ENCODE measurements around the gene MET.
"Not testable (repeated sequence)": the region's sequence is repeated elsewhere in the genome, so short reads cannot be mapped to it uniquely, and the experiment has no call there.

Gene MET

DNA sequence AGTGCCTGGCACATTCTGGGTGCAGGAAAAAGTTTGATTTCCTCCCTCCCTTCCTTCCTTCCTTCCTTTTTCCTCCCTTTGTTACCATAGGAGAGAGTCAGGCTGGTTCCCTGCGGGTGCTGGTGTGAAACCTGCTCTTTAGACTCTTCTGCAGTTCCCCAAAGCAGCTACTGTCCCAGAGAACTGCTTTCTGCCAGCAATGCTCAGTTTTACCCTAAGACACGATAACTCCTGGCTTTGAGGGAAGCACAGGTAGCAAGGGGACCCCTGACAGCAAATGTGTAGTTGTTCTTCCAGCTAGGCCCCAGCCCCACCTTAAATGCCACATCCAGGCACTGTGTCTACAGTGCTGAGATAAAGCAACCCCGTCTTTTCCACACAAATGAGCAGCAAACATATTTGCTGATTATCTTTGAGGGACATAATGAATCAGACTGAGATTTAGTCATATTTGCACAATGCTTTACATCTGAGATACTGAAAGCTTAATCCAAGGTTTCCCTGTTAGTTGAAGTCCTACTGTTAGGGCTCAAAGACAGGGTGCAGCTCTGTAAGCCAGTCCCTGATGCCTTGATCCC lies 55.5 kb downstream of the MET start:
- DNase-seq (ENCODE audit: low read depth in 2 of 2) = no peak

- no peak for DNase-seq (ENCODE audit: low read depth in 2 of 2)
These were observed 56.4 kb downstream of the MET start for GRCh38 chr7:116728413-116728812.

- no peak for DNase-seq (ENCODE audit: low read depth in 2 of 2)
These were observed 58.4 kb downstream of the MET start for GRCh38 chr7:116730097-116731022.

- no peak for DNase-seq (ENCODE audit: low read depth in 2 of 2)
These were observed 59.0 kb downstream of the MET start for GRCh38 chr7:116731023-116731395.

- no peak for DNase-seq (ENCODE audit: low read depth in 2 of 2)
These were observed 59.7 kb downstream of the MET start for GRCh38 chr7:116731445-116732335.

GRCh38 chr7:116732788-116733694 lies 61.0 kb downstream of the MET start:
- DNase-seq (ENCODE audit: low read depth in 2 of 2) = no peak

DNA sequence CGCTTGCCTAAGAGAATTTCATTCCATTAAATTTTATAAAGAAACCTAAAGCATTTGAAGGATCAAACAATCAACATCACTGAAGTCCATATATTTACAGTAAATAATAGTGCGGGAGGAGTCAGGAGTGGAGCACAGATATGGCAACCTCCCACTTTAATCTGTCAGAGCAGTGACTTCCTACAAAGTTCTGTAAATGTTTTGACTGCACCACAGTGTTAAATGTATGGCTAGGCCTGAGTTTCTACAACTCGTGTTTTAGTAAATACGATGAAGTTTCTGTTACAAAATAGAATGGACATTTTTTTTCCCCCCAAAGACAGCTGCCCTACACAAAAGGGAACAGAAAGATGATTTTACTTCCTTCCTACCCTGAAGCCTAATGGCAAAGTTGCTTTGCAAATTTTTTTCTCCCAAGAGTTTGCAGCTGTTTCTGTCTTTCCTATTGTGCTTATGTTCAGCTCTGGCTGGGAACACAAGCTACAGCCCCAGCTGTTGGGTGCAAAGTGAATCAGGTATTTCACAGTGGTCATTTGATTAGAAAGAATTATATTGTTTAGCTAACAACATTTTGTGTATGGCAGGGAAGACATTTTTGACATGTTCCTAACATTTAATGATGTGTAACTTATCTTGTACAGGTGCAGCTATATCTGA lies 62.1 kb downstream of the MET start:
- no peak for DNase-seq (ENCODE audit: low read depth in 2 of 2)

DNA sequence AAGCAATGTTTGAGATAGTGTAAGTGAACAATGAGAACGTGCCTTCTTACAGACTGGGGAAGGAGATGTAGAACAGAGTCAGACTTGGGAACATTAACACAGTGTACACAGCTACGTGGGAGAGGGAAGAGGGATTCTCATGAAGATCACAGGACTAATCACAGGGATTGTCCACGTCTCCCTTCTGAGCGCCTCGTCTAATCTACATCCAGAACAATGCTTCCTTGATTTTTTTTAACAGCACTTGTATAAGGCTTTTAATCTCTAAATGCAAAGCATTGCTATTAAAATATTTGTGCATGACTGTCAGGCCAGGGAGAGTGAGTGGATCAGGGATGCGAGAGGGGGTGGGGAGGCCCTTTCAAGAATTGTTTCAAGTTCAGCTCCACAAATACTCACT lies 62.7 kb downstream of the MET start:
- DNase-seq (ENCODE audit: low read depth in 2 of 2) = no peak

DNA sequence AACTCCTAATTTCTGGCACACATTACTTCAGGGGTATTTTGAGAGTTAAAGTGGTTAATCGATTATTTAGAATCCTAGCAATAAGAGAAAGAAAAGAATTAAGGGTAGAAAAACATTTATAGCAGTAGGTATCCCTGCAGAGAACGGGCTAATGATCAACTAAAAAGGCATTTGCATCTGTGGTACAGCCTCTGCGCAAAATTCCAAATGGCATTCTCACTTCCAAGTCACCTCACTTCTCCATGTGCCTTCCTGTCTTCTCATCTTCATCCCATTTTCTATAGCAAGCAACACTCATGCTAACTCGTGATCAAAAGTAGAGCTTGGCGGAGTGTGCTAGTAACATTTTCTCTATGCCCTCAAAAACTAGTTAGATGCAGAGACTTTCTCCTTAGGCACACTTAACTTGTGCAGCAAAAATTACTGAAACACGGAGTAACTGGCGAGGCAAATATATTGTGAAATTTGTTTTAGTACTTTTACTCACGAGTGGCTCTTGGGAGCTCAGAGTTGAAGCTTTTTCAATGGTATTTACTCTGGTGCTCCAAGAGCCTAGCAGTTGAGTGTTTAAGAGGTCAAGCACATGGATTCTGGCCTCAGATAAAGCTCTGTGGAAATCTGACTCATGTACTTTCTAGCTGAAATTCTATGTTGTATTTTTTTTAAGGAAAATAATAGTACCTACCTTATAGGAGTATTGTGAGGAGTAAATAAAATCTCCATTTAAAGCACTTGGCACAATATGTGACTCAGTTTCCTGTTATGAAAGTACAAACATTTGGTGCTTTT lies 65.1 kb downstream of the MET start:
- no peak for DNase-seq (ENCODE audit: low read depth in 2 of 2)

DNA sequence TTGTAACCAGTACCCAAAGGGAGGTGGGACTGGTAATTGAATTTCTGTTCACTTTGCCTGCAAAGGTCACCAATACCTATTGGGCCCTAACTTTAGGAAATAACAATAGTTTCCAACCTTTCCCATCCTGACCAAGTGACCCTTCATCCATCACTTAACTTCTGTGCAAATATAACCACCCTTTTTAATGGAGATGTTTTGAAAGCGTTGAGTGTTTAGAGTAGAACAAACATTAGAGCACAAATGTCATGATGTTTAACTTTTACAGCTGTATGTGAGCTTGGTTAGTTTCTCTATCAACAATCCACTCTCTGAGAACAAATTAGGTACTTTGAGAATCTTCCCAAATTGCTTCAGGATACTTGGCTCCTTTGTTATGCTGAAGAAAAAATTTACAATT lies 66.4 kb downstream of the MET start:
- DNase-seq (ENCODE audit: low read depth in 2 of 2) = no peak

- DNase-seq (ENCODE audit: low read depth in 2 of 2) = no peak
These were observed 67.3 kb downstream of the MET start for GRCh38 chr7:116739307-116739706.

DNA sequence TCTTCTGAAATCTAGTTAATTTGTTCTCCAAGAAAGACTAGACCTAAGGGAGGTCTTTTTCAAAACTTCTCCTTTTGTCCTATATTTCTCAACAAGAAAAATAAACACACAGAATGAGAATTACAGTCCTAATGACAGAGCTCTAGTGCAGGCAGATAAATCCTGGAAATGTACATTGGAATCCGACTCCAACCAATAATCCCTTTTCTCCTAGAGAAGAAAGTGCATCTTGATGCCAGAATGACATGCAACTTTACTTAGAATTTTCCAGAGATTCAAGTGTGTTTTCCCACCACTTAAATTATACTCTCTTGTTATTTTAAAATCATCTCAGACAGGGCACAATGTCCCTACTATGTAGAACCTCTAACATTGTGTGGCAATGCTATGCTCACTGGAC lies 68.2 kb downstream of the MET start:
- no peak for DNase-seq (ENCODE audit: low read depth in 2 of 2)

GRCh38 chr7:116740755-116741462 lies 68.9 kb downstream of the MET start:
- DNase-seq (ENCODE audit: low read depth in 2 of 2) = no peak

- DNase-seq (ENCODE audit: low read depth in 2 of 2) = no peak
These were observed 69.8 kb downstream of the MET start for GRCh38 chr7:116741625-116742316.

- DNase-seq (ENCODE audit: low read depth in 2 of 2) = no peak
These were observed 70.6 kb downstream of the MET start for GRCh38 chr7:116742641-116743040.

DNA sequence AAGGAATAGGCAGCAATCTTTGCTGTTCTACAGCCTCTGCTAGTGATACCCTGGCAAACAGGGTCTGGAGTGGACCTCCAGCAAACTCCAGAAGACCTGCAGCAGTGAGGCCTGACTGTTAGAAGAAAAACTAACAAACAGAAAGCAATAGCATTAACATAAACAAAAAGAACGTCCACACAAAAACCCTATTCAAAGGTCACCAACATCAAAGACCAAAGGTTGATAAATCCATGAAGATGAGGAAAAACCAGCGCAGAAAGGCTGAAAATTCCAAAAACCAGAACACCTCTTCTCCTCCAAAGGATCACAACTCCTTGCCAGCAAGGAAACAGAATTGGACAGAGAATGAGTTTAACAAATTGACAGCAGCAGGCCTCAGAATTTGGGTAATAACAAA lies 71.8 kb downstream of the MET start:
- not testable (repeated sequence) for DNase-seq (ENCODE audit: low read depth in 2 of 2)

- not testable (repeated sequence) for DNase-seq (ENCODE audit: low read depth in 2 of 2)
These were observed 74.4 kb downstream of the MET start for GRCh38 chr7:116746388-116746787.

- not testable (repeated sequence) for DNase-seq (ENCODE audit: low read depth in 2 of 2)
These were observed 79.1 kb downstream of the MET start for GRCh38 chr7:116751070-116751469.

Data from stimulated activated CD8-positive, alpha-beta memory T cell treated with anti-CD3 and anti-CD28 coated beads, Interleukin-15, amount 100 ng/mL, for 4 hours (primary cell).